Dendritic cell treated with granulocyte-macrophage colony-stimulating factor and Interleukin-4, amounts not matched to agents 40 ng/mL and 50 ng/mL, for 4 days (primary cell): Measurements from ENCODE around the gene KATNIP.
A peak's percentile ranks its signal among the peaks of the same experiment; 100 is the strongest.

Experiments used
- H3K27ac Mint-ChIP-seq: one replicate; pipeline ENCODE4 v1.8.0; 2022; ENCODE audit warnings: mild to moderate bottlenecking, mixed read lengths
- H3K27me3 Mint-ChIP-seq: one replicate; pipeline ENCODE4 v1.8.0; 2022; ENCODE audit warnings: mild to moderate bottlenecking, mixed read lengths
- H3K36me3 Mint-ChIP-seq: one replicate; pipeline ENCODE4 v1.8.0; 2022; ENCODE audit warnings: low read depth, mixed read lengths
- H3K4me1 Mint-ChIP-seq: one replicate; pipeline ENCODE4 v1.8.0; 2022; ENCODE audit warnings: low read depth, mixed read lengths
- H3K4me3 Mint-ChIP-seq: one replicate; pipeline ENCODE4 v1.8.0; 2022; ENCODE audit warnings: mild to moderate bottlenecking, moderate library complexity, mixed read lengths
- H3K9me3 Mint-ChIP-seq: one replicate; pipeline ENCODE4 v1.8.0; 2022; ENCODE audit warnings: mixed read lengths
- intact Hi-C: fragments of 100-400 bp; cut with micrococcal nuclease; formaldehyde crosslinking; loops from one replicate; pipeline ENCODE4 v1.15.0; 2022

KATNIP gene

GRCh38 chr16:27549746-27550581 is at the start of gene KATNIP, which contains the start of gene GTF3C1:
TSS of gene KATNIP (plus strand) at chr16:27550144. CDS start at chr16:27550171, 27 bp downstream.
TSS of gene GTF3C1 (minus strand) at chr16:27549913. CDS start at chr16:27549890, 23 bp downstream.
- Mint-ChIP-seq H3K27ac (peak within 1 kb of the TSS; percentile 86), H3K4me3 (peak within 1 kb of the TSS; percentile 87), H3K4me1 (peaks cover 40% of the 10 kb centered on the region), H3K36me3 (peaks cover 40% of the 10 kb centered on the region), H3K9me3 (no peaks in the 10 kb centered on the region), H3K27me3 (no peaks in the 10 kb centered on the region)
- intact Hi-C loops: no loop called here

- Mint-ChIP-seq H3K36me3 (peaks cover 100% of the 10 kb centered on the region), H3K27ac (no peak overlapping the region), H3K4me3 (no peak overlapping the region), H3K9me3 (no peaks in the 10 kb centered on the region), H3K4me1 (no peaks in the 10 kb centered on the region), H3K27me3 (no peaks in the 10 kb centered on the region)
- intact Hi-C loops: no loop called here
Observed at GRCh38 chr16:27500801-27501200, 49.1 kb upstream of the KATNIP start.

- no peaks in the 10 kb centered on the region for H3K9me3 Mint-ChIP-seq
- H3K4me3 Mint-ChIP-seq: no peak overlapping the region
- H3K4me1 Mint-ChIP-seq: no peaks in the 10 kb centered on the region
- peaks cover 100% of the 10 kb centered on the region for H3K36me3 Mint-ChIP-seq
- no peaks in the 10 kb centered on the region for H3K27me3 Mint-ChIP-seq
- intact Hi-C loops: no loop called here
- H3K27ac Mint-ChIP-seq: no peak overlapping the region
Observed at GRCh38 chr16:27503662-27504061, 46.3 kb upstream of the KATNIP start.

- no peaks in the 10 kb centered on the region for H3K27me3 Mint-ChIP-seq
- no peaks in the 10 kb centered on the region for H3K4me1 Mint-ChIP-seq
- H3K4me3 Mint-ChIP-seq: no peak overlapping the region
- intact Hi-C loops: no loop called here
- peaks cover 100% of the 10 kb centered on the region for H3K36me3 Mint-ChIP-seq
- no peaks in the 10 kb centered on the region for H3K9me3 Mint-ChIP-seq
- no peak overlapping the region for H3K27ac Mint-ChIP-seq
Observed at GRCh38 chr16:27505297-27506236, 44.4 kb upstream of the KATNIP start.

- no peaks in the 10 kb centered on the region for H3K4me1 Mint-ChIP-seq
- intact Hi-C loops: no loop called here
- peaks cover 100% of the 10 kb centered on the region for H3K36me3 Mint-ChIP-seq
- H3K9me3 Mint-ChIP-seq: no peaks in the 10 kb centered on the region
- H3K4me3 Mint-ChIP-seq: no peak overlapping the region
- H3K27ac Mint-ChIP-seq: no peak overlapping the region
- H3K27me3 Mint-ChIP-seq: no peaks in the 10 kb centered on the region
Observed at GRCh38 chr16:27506771-27507170, 43.2 kb upstream of the KATNIP start.

GRCh38 chr16:27508476-27508875 is 41.5 kb upstream of the KATNIP start:
- intact Hi-C loops: no loop called here
- Mint-ChIP-seq H3K9me3 (no peaks in the 10 kb centered on the region), H3K4me1 (no peaks in the 10 kb centered on the region), H3K36me3 (peaks cover 100% of the 10 kb centered on the region), H3K27ac (no peak overlapping the region), H3K4me3 (no peak overlapping the region), H3K27me3 (no peaks in the 10 kb centered on the region)

DNA sequence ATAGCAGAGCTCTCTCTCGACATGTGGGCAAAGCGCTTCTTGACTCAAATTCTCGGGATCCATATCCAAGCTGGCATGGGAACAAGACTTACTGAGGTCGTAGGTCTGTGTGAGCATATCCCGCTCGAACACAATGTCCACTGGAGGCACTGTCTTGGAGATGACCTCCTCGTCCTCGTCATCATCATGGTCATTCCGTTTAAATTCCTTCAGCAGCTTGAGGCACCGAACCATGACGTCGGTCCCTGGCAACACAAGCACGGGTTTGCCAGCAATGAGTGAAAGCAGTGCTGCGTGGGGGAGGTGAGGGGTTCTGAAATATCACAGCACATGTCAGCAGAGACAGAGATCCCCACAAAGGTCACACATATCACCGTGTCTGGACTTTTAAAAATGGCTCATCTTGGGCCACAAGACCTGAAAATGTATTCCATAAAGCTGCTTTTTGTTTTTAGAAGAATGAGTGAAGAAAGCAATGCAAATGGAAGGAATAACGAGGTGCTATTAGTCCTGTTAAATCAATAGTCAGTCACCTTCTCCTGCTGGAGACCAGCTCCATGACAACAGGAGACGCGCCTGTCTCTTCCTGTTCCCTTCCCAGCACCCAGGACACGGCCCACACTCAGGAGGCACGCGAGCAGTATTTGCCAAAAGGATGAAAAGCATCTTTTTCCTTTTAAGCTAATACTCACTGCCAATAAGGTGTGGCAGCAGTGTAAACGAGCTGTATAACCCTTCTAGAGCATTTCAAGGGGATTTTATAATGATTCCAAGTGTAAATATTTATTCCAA is 38.1 kb upstream of the KATNIP start:
- H3K27me3 Mint-ChIP-seq: no peaks in the 10 kb centered on the region
- no peaks in the 10 kb centered on the region for H3K9me3 Mint-ChIP-seq
- H3K4me1 Mint-ChIP-seq: no peaks in the 10 kb centered on the region
- H3K27ac Mint-ChIP-seq: no peak overlapping the region
- intact Hi-C loops: no loop called here
- H3K36me3 Mint-ChIP-seq: peaks cover 99% of the 10 kb centered on the region
- no peak overlapping the region for H3K4me3 Mint-ChIP-seq

GRCh38 chr16:27514806-27515205 is 35.1 kb upstream of the KATNIP start:
- Mint-ChIP-seq H3K4me3 (no peak overlapping the region), H3K9me3 (no peaks in the 10 kb centered on the region), H3K36me3 (peaks cover 99% of the 10 kb centered on the region), H3K4me1 (no peaks in the 10 kb centered on the region), H3K27ac (no peak overlapping the region), H3K27me3 (no peaks in the 10 kb centered on the region)
- intact Hi-C loops: no loop called here

DNA sequence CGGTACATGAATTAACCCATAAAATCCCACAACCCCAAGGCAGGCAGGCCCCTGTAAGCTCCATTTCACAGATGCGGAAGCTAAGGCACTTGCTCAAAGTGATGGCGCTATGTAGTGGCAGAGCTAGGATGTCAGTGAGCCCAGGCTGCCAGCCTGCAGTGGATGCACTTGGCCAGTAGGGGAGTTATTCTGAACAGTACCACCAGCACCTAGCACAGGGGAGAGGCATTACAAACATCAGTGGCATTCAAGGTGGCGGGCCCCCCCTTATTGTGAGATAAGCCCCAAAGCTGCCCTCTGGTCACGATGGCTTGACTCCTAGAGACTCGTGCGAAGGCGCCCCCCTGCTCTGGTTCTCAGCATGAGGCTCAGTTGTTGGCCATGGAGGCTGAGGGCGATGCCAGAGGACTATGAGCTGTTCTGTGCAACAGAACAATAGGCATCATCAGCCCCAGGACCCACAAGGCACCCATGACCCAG is 34.0 kb upstream of the KATNIP start:
- Mint-ChIP-seq H3K4me3 (no peak overlapping the region), H3K9me3 (no peaks in the 10 kb centered on the region), H3K27ac (no peak overlapping the region), H3K36me3 (peaks cover 88% of the 10 kb centered on the region), H3K4me1 (no peaks in the 10 kb centered on the region), H3K27me3 (no peaks in the 10 kb centered on the region)
- intact Hi-C loops: no loop called here

- Mint-ChIP-seq H3K4me1 (no peaks in the 10 kb centered on the region), H3K9me3 (no peaks in the 10 kb centered on the region), H3K4me3 (no peak overlapping the region), H3K27ac (no peak overlapping the region), H3K27me3 (no peaks in the 10 kb centered on the region), H3K36me3 (peaks cover 88% of the 10 kb centered on the region)
- intact Hi-C loops: no loop called here
Observed at GRCh38 chr16:27516365-27516764, 33.6 kb upstream of the KATNIP start.

DNA sequence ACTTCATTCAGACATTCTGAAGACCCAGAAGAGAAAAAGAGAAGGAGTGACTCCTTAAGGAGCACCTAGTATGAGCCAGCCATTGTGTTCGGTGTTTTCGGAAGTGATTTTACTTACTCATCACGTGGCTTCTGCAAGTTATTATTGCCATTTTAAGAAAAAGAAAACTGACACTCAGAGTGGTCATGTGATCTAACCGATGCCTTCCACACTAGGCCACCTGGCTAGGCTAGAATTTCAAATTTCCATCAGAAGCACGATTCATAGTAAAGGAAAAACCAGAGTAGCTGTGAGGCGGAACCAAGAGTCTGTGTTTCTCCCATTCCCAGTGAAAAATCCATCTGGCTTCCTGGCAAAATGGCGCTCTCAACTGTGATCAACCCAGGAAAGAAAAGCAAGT is 32.3 kb upstream of the KATNIP start:
- H3K4me3 Mint-ChIP-seq: no peak overlapping the region
- peaks cover 86% of the 10 kb centered on the region for H3K36me3 Mint-ChIP-seq
- no peaks in the 10 kb centered on the region for H3K27me3 Mint-ChIP-seq
- intact Hi-C loops: no loop called here
- H3K9me3 Mint-ChIP-seq: no peaks in the 10 kb centered on the region
- peaks cover 7% of the 10 kb centered on the region for H3K4me1 Mint-ChIP-seq
- H3K27ac Mint-ChIP-seq: no peak overlapping the region

DNA sequence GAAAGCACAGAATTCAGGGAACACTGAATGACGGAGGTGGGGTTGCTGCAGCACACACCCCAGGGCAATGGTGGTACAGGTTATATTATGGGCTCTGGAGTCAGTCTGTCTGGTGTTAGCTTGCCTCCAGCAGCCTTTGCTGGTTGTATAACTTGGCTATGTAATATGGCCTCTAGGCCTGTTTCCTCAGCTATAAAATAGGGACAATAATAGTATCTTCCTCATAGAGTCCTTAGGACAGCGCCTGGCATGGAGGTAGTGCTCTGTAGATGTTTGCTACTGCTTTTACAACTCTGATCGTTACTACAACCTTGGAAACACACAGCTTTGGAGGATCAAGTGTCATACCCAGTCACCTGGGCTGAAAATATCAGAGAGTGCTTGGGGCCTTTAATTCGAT is 31.7 kb upstream of the KATNIP start:
- H3K27me3 Mint-ChIP-seq: no peaks in the 10 kb centered on the region
- no peak overlapping the region for H3K27ac Mint-ChIP-seq
- no peak overlapping the region for H3K4me3 Mint-ChIP-seq
- peaks cover 86% of the 10 kb centered on the region for H3K36me3 Mint-ChIP-seq
- H3K9me3 Mint-ChIP-seq: no peaks in the 10 kb centered on the region
- intact Hi-C loops: no loop called here
- H3K4me1 Mint-ChIP-seq: peaks cover 8% of the 10 kb centered on the region

- Mint-ChIP-seq H3K27me3 (no peaks in the 10 kb centered on the region), H3K36me3 (peaks cover 85% of the 10 kb centered on the region), H3K4me3 (no peak overlapping the region), H3K9me3 (no peaks in the 10 kb centered on the region), H3K4me1 (peaks cover 8% of the 10 kb centered on the region), H3K27ac (no peak overlapping the region)
- intact Hi-C loops: no loop called here
Observed at GRCh38 chr16:27520982-27521673, 28.8 kb upstream of the KATNIP start.
